COR-L47 (cell line): ENCODE data around the gene HOXD4.

Source experiments
- DNase-seq: peaks from one replicate; lab custom pipeline; 2025; lab: John Stamatoyannopoulos, UW

HOXD4 gene

GRCh38 chr2:176139661-176140512 is 11.5 kb upstream of the HOXD4 start:
- no peak for DNase-seq

GRCh38 chr2:176140513-176141317 is 10.6 kb upstream of the HOXD4 start:
- peak; percentile 76 for DNase-seq

GRCh38 chr2:176142281-176142680 is 9.1 kb upstream of the HOXD4 start:
- no peak for DNase-seq

GRCh38 chr2:176145085-176145969 is 6.0 kb upstream of the HOXD4 start:
- DNase-seq = no peak

GRCh38 chr2:176146101-176146500 is 5.2 kb upstream of the HOXD4 start:
- DNase-seq = no peak

GRCh38 chr2:176146645-176147044 is 4.7 kb upstream of the HOXD4 start:
- DNase-seq = no peak

GRCh38 chr2:176147210-176147799 is 4.0 kb upstream of the HOXD4 start:
- DNase-seq = no peak

GRCh38 chr2:176147800-176148496 is 3.4 kb upstream of the HOXD4 start:
- DNase-seq = no peak

- no peak for DNase-seq
These were observed 2.5 kb upstream of the HOXD4 start for GRCh38 chr2:176148751-176149421.

- DNase-seq = no peak
These were observed 1.8 kb upstream of the HOXD4 start for GRCh38 chr2:176149481-176149938.

GRCh38 chr2:176149939-176150583 is 1.3 kb upstream of the HOXD4 start:
- DNase-seq = no peak

GRCh38 chr2:176150584-176151441 is 537 bp upstream of the HOXD4 start:
- DNase-seq = no peak

- DNase-seq = no peak
These were observed 1.2 kb downstream of the HOXD4 start for GRCh38 chr2:176152350-176153181.

GRCh38 chr2:176154576-176155252 is 3.4 kb downstream of the HOXD4 start:
- no peak for DNase-seq

- DNase-seq = no peak
These were observed 4.2 kb downstream of the HOXD4 start for GRCh38 chr2:176155356-176156044.

- DNase-seq = no peak
These were observed 5.0 kb downstream of the HOXD4 start for GRCh38 chr2:176156301-176156806.
